ENCODE results near the gene COL4A2. TPM values are rescaled to one million over a fixed set of nuclear protein-coding genes. Genes with fewer than 3 reads are reported as not detected.

Gene COL4A2
- total RNA-seq, 4 donors from 2014 or later: 51.2 to 85.8 (median 70.5) TPM

GRCh38 chr13:110430391-110431336, 123.6 kb downstream of the COL4A2 start:
- Histone ChIP-seq H3K27ac (peak overlapping the region in 1 of 4 donors; percentile 2), H3K36me3 (no peaks in the 10 kb centered on the region), H3K4me1 (peaks cover 13 to 45% of the 10 kb centered on the region in 2 donors), H3K9me3 (no peaks in the 10 kb centered on the region), H3K27me3 (no peaks in the 10 kb centered on the region), H3K4me3 (no peak overlapping the region)
- in situ Hi-C loops (cut with MboI; ENCODE audit: low sequenced_read_pairs in 4 of 4) (no loop called here), intact Hi-C loops (cut with DNase I; ENCODE audit: low total_unique reads) (no loop called here)
- no peak for ATAC-seq
- DNase-seq: no peak
- TF ChIP-seq, protein P1, sequence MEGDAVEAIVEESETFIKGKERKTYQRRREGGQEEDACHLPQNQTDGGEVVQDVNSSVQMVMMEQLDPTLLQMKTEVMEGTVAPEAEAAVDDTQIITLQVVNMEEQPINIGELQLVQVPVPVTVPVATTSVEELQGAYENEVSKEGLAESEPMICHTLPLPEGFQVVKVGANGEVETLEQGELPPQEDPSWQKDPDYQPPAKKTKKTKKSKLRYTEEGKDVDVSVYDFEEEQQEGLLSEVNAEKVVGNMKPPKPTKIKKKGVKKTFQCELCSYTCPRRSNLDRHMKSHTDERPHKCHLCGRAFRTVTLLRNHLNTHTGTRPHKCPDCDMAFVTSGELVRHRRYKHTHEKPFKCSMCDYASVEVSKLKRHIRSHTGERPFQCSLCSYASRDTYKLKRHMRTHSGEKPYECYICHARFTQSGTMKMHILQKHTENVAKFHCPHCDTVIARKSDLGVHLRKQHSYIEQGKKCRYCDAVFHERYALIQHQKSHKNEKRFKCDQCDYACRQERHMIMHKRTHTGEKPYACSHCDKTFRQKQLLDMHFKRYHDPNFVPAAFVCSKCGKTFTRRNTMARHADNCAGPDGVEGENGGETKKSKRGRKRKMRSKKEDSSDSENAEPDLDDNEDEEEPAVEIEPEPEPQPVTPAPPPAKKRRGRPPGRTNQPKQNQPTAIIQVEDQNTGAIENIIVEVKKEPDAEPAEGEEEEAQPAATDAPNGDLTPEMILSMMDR (IDR thresholded peaks at IDR 0.05 in 4 of 5, conservative IDR thresholded peaks at IDR 0.05 in 1 of 5): no peak
- no peak for TF ChIP-seq POLR2A (IDR thresholded peaks at IDR 0.05)

- in situ Hi-C loops (cut with MboI; ENCODE audit: low sequenced_read_pairs in 4 of 4) (no loop called here), intact Hi-C loops (cut with DNase I; ENCODE audit: low total_unique reads) (no loop called here)
- peaks cover 13 to 50% of the 10 kb centered on the region in 2 donors for H3K4me1 ChIP-seq
- no peaks in the 10 kb centered on the region for H3K9me3 ChIP-seq
- ATAC-seq (peak; percentile 43), DNase-seq (peak in 1 of 2 donors; percentile 27)
- no peak overlapping the region for H3K4me3 ChIP-seq
- peak overlapping the region; percentile 22 to 67 (median 38) for H3K27ac ChIP-seq
- no peaks in the 10 kb centered on the region for H3K36me3 ChIP-seq
- H3K27me3 ChIP-seq: no peaks in the 10 kb centered on the region
- TF ChIP-seq, protein P1 (IDR thresholded peaks at IDR 0.05 in 4 of 5, conservative IDR thresholded peaks at IDR 0.05 in 1 of 5): peak in 1 of 5 experiments; percentile 9
- TF ChIP-seq POLR2A (IDR thresholded peaks at IDR 0.05): no peak
Observed at GRCh38 chr13:110431425-110432294, 124.6 kb downstream of the COL4A2 start.

DNA sequence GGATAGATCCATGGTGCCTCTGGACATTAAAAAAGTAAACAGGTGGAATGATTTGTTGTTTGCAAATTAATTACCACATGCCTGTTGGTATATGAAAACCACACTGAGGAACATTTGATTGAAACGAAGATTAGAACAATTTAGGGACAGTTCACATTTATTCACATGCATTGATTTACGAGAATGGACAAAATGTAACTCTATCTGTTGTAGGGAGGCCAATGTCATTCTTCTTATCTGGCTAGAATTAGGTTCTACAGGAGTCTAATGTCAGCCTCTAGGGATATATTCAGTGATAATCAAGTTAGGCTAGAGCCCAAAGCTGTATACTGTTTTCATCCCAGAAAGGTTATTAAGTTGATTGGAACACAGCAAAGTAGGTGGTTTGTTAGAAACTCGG, 125.4 kb downstream of the COL4A2 start:
- H3K4me3 ChIP-seq: no peak overlapping the region
- ATAC-seq (no peak), DNase-seq (no peak)
- H3K9me3 ChIP-seq: no peaks in the 10 kb centered on the region
- H3K27me3 ChIP-seq: no peaks in the 10 kb centered on the region
- in situ Hi-C loops (cut with MboI; ENCODE audit: low sequenced_read_pairs in 4 of 4) (no loop called here), intact Hi-C loops (cut with DNase I; ENCODE audit: low total_unique reads) (no loop called here)
- H3K36me3 ChIP-seq: no peaks in the 10 kb centered on the region
- peaks cover 13 to 50% of the 10 kb centered on the region in 2 donors for H3K4me1 ChIP-seq
- H3K27ac ChIP-seq: peak overlapping the region; percentile 22 to 67 (median 38)
- TF ChIP-seq, protein P1 (IDR thresholded peaks at IDR 0.05 in 4 of 5, conservative IDR thresholded peaks at IDR 0.05 in 1 of 5): no peak

GRCh38 chr13:110433014-110433413, 125.9 kb downstream of the COL4A2 start:
- no peaks in the 10 kb centered on the region for H3K27me3 ChIP-seq
- peak overlapping the region; percentile 14 to 67 (median 38) for H3K27ac ChIP-seq
- intact Hi-C loops (cut with DNase I; ENCODE audit: low total_unique reads) (no loop called here), in situ Hi-C loops (cut with MboI; ENCODE audit: low sequenced_read_pairs in 4 of 4) (no loop called here)
- no peaks in the 10 kb centered on the region for H3K9me3 ChIP-seq
- DNase-seq (peak; percentile 27 to 52), ATAC-seq (peak; percentile 31 to 51)
- TF ChIP-seq, protein P1 (IDR thresholded peaks at IDR 0.05 in 4 of 5, conservative IDR thresholded peaks at IDR 0.05 in 1 of 5): no peak
- no peak for TF ChIP-seq POLR2A (IDR thresholded peaks at IDR 0.05)
- peak overlapping the region in 1 of 4 donors; percentile 15 for H3K4me3 ChIP-seq
- no peaks in the 10 kb centered on the region for H3K36me3 ChIP-seq
- peaks cover 13 to 50% of the 10 kb centered on the region in 2 donors for H3K4me1 ChIP-seq
